Fibroblast of villous mesenchyme (primary cell): ENCODE data around the gene NDUFA12. TPM values are rescaled to one million over a fixed set of nuclear protein-coding genes. Genes with fewer than 3 reads are reported as not detected.

Experiments
- DNase-seq: peaks from one replicate; pipeline ENCODE4 v3.0.0-alpha.2; 2010; ENCODE audit warnings: low read depth
- H3K4me3 ChIP-seq: 2 replicates; pipeline ENCODE4 v1.5.1; 2011; ENCODE audit warnings: low read depth, mild to moderate bottlenecking, low read length
- CTCF ChIP-seq: IDR thresholded peaks from 2 replicates; pipeline ENCODE4 v1.5.1; 2012; ENCODE audit warnings: low read depth, mild to moderate bottlenecking, low read length; ENCODE audit not compliant: insufficient read depth
- total RNA-seq: library from RNA; depleted of rRNA; stranded (reverse); fragments of >200 nt; gene quantifications from 2 replicates; pipeline ENCODE4 v1.2.3, GENCODE V29; 2012

The NDUFA12 gene
- total RNA-seq, 1 donor: 108 TPM

- H3K4me3 ChIP-seq: no peak overlapping the region
- DNase-seq: no peak
- no peak for TF ChIP-seq CTCF
Measured at GRCh38 chr12:94961256-94961824, 42.2 kb downstream of the NDUFA12 start.

GRCh38 chr12:94957006-94957405, 46.5 kb downstream of the NDUFA12 start:
- no peak for DNase-seq
- TF ChIP-seq CTCF: no peak
- H3K4me3 ChIP-seq: no peak overlapping the region

GRCh38 chr12:94954948-94955592, 48.4 kb downstream of the NDUFA12 start:
- no peak for TF ChIP-seq CTCF
- H3K4me3 ChIP-seq: no peak overlapping the region
- DNase-seq: peak; percentile 22

GRCh38 chr12:94954029-94954685, 49.3 kb downstream of the NDUFA12 start:
- no peak for TF ChIP-seq CTCF
- H3K4me3 ChIP-seq: no peak overlapping the region
- peak; percentile 97 for DNase-seq

GRCh38 chr12:94952325-94952724, 51.2 kb downstream of the NDUFA12 start:
- DNase-seq: peak; percentile 27
- no peak overlapping the region for H3K4me3 ChIP-seq
- TF ChIP-seq CTCF: no peak

GRCh38 chr12:94951071-94951934, 52.2 kb downstream of the NDUFA12 start:
- DNase-seq: no peak
- H3K4me3 ChIP-seq: no peak overlapping the region
- TF ChIP-seq CTCF: no peak
